ENCODE results near the gene RHOBTB3. TPM values are rescaled to one million over a fixed set of nuclear protein-coding genes. Genes with fewer than 3 reads are reported as not detected.
"Not testable (repeated sequence)": the region's sequence is repeated elsewhere in the genome, so short reads cannot be mapped to it uniquely, and the experiment has no call there.

RHOBTB3 gene
- total RNA-seq, 1 donor from 2014 or later = 27.6 TPM

DNA sequence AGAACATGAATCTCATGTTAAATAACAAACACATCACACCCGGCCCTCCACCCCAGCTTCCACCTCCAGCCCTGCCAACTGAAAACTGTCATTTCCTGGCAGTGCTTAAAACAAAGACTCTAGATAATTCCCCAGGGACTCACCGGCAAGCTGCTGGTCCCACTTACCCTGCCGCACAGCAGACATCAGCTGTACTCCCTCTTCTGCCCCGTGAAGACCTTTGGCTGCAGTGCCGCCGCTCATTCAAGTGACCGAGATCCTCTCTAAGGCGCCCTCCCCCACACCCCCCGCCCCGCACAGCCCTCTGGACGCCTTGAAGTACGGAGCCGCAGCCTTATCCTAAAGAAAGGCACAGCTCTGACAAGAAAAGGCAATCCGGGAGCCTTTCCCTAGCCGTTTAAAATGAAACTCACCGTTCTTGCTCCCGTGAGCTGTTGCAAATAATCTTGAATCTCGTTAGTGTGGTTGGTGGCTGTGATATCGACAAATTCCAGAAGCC is 91.0 kb downstream of the RHOBTB3 start:
- peak; percentile 93 for DNase-seq

DNA sequence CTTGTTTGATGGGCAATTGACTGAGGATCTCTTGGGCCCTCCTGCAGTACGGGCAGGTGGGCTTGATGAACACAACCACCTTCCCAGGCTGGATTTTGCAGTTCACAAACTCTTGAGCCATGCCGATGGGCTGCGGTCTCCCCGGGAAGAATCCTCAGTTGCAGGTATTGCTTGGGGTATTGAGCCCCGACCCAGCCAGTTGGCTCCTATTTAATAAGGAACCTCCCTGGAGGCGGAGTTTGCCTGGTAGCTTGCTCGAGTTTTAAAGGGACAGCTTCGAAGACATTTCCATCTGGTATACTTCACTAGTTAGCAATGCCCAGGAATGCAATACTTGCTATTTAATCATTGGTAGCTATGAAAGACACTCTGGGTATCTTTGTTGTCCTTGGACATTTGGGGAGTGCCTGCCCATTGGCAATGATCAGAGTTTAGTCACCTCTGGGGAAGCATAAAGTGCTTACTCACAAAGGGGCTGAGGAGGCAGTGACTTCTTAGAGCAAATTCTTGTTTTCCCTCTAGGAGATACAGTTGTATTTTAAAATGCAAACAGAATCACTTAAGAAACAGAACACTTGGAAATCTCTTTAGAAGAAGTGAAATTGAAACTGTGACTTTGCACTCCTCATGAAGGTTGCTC is 91.5 kb downstream of the RHOBTB3 start, which contains the start of gene GLRX:
TSS of gene GLRX (minus strand) at position 185 of the 640 bp plus-strand sequence. CDS start at position 121, 64 bp downstream.
- DNase-seq = peak; percentile 79

DNA sequence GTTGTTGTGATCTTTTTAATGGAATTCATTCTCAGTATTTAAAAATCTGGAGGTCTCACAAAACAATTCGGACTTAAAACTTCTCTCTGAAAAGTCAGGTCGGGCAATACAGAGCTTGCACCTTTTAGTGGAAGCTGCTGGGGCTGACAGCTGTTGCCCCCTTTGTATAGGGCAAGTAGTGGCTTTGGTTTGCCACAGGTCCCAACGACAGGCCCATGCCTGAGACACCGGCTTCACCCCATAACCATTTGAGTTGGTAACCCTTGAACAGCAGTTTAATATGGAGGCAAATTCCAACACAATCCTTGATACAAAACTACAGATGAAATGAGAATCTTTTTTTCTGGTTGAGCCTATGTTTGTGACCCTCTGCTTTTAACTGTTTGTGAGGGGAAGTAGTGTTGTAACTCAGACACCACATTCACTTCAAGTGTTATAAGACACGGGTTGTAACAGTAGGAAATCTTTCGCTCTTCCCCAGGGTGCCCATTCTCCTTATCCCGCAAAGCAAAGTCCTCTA is 92.1 kb downstream of the RHOBTB3 start:
- DNase-seq = no peak

DNA sequence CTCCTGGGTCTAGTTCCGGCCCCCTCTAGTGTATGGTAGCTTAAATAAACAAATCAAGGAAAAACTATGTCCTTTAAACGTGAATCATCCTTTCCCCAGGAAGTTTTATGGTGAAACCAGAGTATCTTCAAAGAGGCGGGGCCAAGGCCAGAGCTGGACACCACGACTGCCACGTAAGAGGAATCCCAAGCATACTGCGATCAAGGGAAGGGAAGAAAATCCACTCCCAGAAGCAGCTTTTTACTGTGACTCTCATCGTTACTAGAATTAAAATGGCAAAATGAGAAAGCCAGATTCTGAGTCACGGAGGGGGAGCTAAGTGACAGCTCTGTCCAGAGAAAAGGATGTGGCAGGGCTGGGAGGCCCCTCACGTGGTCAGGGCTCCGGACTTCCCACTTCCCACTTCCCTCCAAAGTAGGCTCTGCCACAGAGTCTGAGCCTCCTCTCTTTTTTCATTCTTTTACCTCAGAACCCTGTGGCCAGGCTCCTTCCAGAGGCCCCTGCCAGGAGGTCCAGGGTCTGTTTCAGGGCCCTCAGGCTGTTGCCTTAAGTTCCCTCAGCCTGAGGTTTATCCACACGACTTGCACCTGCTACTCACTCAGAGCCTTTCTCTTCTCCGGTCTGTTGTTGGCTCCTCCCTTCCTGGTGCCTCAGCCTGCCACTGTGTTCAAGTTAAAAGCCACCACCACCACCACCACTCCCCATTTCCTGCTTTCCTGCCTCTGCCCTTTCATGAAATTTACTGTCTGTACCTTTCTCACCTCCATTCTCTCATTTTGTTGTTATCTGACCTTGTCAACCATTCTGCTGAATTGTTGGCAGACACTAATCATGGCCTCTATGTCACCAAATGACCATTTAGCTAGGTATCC is 92.8 kb downstream of the RHOBTB3 start:
- DNase-seq = peak; percentile 79

DNA sequence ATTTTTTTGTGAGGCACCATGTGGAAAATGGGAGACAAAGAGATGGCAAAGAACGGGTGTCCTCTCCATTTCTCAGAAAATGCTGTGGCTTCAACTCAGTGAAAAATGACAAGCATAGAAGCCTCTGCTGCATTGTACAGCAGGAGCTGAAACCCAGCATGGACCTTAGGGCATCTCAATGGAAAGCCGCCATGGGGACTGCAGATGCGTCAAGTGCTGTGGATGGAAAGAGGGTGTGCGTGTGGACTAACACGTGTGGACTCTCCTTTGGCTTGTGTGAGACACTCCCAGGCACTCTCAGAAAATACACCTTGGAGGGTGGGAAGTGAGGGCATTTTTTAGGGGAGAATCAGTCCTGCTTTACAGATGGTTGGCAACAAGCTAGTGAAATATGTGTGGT is 93.6 kb downstream of the RHOBTB3 start:
- no peak for DNase-seq

DNA sequence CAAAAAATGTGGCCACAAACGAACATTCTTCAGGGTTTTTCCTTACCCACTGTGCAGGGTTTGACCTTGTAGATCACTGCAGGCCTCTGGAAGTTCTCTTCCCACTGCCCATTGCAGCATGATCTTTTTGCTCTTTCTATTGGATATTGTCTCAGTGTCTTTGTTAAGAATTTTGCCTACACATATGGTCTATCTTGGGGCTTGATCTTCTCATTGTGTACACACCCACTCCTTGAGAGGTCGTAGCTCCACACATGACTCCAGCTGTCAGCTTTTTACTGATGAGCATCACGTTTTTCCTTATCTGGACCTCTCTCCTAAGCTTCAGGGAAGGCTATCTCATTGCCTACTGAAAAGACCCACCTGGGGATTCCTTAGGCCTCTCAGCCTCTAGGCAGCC is 94.4 kb downstream of the RHOBTB3 start:
- no peak for DNase-seq

DNA sequence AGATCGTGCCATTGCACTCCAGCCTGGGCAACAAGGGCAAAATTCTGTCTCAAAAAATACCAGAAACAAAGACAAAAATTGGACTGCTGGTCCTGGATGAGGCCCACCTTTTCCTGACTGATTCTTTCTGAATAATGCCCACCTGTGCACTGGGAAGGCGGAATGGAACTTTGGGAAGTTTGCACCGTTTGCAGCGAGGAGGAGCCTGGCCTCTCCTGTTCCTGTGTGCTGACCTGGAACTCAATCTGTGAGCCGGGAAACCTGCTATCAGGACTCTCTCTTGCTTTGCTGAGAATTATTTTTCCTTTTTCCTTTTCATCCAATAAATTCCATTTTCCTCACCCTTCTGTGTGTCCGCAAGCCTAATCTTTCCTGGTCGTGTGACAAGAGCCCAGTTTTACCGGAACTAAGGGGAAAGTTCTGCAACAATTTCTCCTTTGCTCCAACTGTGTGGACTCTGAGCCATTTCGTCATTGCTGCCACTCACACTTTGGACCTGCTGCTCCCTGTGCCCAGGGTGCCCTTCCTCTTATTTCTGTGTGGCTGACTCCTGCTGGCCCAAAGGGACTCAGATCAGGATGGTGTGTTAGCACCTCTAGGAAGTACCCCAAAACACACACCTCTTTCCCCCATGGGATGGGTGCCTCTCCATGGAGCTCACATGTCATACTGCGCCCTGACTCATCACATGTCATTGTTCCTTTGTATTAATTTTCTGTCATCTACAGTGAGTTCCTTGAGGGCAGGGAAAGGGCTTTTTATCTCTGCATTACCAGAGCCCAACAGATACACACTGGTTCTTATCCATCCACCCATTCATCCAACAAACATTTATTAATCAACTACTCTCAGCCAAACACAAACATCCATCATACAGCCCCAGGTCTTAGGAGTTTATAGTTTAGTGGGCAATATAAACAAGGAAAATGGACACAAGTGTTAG is 96.1 kb downstream of the RHOBTB3 start:
- DNase-seq = no peak

DNA sequence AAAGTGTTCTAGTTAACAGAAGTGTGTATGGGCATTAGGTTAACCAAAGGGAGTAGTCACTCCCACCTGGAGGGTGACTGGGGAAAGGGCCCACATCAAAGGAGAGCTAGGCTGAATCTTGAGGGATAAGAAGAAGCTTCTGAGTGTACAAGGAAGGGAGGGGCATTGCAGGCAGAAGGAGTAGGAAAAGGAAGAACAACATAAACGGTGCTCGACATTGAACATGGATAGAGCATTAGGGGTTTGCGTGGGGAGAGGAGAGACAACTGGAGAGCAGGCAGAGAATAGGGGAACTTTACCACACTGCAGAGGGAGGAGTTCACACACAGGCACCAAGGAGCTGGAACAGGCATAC is 96.7 kb downstream of the RHOBTB3 start:
- no peak for DNase-seq

DNA sequence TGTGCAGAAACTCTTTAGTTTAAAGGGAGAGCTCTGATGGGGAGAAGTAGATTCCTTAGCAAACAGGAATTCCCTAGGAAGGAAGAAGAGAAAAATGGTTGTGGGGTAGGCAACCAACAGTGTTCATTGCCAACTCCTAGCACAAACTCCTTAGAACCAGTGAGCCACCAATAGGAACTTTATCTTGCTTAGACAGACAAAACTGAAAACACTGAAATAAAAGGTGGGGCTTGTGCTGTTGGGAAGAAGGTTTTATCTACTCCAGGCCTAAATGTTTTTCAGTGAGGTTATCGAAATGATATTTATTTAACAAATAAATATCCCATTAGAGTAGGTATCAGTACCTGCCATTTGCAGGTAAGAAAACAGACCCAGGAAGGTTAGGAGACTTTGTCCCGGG is 99.1 kb downstream of the RHOBTB3 start:
- DNase-seq = no peak

DNA sequence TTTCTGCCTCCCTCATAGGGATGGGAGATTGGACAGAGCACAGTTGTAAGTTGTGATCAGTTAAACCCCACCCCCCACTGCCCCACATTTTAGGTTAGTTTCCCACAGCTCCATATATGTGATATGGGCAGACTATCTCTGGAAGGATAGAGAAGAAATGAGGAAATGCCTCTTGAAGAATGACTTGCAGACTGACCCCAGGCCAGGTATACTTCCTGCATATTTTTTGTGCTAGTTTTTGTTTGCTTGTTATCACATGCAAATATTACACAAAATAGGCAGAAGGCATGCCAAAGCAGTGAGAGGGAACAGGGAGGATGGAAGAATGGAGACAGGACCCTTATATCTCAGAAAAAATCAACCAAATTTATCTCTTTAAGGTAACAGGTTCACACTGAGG is 101.5 kb downstream of the RHOBTB3 start:
- no peak for DNase-seq

DNA sequence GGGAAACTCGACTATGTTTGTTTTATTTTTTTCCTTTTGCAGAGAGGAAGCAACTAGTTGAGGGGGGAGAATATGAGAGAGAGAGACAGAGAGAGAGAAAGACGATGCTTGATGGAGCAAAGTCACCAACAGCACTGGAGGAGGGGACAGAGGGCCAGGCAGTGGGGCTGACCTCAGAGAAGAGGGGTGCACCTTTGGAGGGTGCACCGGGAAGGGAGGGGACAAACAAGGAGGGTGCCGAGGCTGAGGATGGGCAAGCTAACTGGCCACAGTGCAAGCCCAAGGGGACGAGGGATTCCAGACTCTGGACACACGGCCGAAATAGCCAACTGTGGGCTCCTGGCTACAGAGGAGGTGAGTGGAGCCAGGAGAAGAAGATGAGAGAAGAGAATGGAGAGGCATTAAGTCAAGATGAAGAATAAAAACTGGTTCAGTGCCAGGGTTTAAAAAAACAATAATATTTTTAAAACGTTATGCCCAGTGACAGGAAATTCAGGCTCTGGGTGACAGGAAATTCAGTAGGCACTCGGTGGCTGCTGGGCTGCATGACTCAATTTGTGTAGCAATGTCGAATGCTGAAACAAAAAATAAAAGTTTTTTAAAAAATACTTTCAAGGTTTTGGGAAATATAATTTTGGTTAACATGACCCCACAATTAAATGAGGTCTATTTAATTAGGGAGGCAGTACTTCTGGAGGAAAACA is 104.7 kb downstream of the RHOBTB3 start:
- DNase-seq = peak; percentile 23

DNA sequence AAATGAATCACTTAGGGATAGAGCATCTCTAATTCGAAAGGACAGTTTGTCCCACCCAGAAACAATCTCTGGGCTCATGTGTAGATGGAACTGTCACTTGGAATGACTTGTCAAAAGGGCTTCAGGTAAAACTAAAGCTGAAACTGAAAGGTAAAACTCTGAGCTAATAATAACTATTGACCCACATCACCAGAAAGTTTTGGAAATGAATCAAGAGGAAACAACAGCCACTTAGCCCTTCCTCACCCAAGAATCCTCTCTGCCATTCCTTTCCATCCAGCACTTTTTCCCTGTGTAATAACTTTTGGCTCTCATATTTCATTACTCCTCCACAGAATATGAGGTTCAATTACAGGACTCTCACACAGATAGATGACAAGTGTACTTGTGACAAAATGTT is 105.4 kb downstream of the RHOBTB3 start:
- DNase-seq = peak; percentile 30

DNA sequence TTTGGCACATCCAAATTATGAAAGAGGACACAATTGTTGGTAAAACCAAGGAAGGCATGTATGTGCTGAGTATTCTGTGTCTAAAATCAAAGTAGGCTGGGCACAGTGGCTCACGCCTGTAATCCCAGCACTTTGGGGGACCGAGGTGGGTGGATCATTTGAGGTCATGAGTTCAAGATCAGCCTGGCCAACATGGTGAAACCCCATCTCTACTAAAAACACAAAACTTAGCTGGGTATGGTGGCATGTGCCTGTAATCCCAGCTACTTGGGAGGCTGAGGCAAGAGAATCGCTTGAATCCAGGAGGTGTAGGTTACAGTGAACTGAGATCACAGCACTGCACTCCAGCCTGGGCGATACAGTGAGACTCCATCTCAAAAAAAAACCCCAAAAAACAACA is 105.8 kb downstream of the RHOBTB3 start:
- not testable (repeated sequence) for DNase-seq

DNA sequence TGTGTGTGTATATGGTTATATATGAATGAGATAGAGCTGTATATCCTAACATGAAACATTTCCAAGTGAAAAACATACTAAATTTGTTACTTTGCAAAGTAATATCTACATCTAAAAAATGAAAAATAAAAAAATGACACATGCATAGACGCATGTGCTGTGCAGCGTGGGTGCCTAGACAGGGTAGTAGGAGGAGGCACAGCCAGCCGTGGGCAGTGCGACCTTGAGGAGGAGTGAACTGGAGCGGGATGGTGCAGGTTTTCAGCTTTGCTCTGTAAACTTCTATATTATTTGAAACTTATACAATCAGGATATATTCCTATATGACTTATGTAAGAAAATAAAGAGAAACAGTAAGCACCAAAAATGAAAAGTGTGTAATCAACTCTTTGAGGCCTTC is 106.4 kb downstream of the RHOBTB3 start:
- DNase-seq = no peak

DNA sequence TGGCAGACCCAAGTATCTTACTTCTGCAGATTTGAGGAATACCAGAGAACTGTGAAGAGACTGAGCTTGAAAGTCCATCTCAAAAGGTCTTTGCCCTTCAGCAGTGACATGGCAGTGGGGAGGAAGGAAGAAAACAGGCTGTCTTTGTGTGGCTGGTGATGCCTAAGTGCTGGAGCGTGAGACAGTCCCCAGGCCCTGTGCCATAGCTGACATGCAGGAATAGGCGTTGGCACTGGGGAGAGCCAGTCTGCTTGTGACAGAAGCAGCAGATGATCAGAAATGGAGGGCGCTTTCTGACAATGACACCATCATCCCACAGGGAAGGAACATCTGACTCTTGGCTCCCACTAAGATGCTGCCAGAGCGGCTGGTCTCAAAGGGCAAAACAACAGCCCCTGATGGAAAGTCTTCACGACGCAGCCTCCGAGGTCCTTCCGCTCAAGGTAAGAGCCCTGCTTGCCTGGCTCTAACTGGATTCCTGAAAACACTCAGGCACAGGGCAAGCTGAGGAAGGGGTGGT is 106.9 kb downstream of the RHOBTB3 start:
- DNase-seq = no peak

DNA sequence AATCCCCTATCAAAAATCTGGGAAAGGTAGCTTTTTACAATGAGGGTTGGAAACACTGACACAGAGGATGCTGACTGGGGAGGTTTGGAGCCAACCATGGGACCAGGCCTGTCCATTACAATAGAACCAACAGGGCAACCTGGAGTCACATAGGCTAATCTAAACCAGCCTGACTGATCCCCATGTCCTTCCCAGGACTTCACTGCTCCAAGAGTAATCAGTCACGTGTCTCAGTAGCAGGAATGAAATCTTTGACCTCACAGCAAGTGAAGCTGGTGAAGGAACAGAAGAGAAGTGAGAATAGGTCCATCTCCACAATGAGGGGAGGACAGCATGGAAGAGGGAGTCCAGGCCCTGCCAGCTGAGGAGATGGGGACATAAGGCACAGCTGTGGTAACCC is 107.4 kb downstream of the RHOBTB3 start:
- no peak for DNase-seq

DNA sequence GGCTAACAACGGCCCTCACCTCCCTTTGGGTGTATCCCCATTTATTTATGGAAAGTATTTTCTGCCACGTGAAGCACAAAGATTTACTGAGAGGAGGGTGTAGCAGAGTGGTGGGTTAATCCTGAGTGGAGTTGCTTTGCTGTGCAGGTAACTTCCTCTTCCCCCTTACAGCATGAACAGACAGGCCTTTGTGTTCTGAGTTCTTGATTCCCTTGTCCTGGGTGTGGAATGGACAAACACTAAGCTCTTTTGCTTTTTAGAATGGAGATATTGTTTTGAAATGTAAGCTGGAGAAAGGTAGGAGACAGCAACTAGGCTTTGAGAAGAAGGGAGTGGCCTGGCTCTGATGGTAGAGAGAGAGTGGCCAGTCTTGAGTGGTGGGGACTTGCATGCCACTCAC is 108.5 kb downstream of the RHOBTB3 start:
- no peak for DNase-seq

DNA sequence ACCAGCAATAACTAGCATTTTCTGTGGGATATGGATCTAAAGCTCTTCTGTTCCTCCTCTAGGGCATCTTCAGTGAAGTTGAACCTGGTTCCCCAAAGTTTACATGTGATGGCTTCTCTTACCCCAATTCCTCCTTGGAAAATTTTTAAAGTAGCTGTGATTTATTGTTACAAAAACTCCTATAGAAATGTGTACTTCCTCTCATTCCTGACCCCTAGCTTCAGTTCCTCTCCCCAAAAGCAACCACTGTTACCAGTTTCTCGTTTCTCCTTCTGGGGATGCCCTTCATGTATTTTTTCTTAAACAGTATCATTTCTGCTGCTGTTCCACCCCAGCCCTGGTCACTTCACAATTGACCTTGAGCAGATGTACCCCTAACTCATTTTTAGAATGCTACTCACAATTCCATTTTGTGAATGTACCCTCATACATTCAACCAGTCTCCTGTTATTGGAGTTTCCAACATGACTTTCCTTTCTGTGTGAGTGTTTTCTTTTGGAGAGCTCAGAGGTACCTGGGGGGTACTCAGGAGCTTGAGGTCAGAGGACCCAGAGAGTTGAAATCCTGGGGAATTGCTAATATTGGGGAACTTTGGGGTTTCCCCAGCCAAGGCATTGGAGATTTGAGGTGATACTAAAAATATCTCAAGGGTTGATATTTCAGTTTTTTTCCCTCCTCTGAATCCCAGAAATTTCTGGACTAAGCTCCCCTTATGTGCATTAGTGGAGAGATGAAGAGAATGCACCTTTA is 110.0 kb downstream of the RHOBTB3 start:
- no peak for DNase-seq

DNA sequence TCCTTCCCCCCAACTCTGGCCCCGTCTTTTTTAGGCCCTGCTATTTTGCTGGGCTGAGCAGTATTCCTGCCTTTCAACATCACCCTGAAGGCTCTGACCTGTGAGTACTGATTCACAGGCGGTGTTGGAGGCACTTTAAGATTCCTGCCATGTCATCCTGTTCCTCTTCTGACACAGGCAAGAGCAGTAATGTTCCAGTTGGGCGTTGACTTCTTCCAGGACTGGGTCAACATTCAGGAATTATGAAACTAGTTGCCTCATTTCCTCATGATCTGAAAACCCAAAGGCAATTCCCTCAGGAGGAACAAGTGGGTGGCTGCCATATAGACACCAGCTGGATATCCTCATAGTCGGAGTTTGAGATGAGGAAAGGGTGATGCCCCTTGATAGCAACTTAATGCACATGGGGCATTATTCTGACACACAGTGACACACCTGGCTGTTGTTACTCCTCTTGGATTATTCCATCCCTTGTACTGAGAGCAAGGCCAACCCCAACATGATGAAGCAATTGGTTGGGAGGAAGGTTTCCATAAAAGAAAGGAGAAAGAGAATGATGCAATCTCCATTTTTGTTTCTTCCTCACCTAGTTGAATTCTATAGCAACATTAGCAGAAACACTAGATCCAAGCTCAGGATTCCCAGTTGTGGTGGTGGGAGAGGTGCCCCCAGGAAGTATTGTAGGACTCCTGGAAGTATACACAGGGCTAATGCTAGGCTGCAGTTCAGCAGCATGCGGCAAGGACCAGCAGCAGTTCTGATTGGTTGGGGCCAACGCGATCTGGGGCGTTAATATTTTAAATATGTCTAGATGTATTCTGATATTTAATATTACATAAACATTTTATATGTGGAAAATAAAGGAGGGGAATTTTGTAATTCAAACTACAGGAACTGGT is 111.0 kb downstream of the RHOBTB3 start:
- DNase-seq = peak; percentile 41
